HG02798 (cell line): ENCODE data around the gene HOXB9.

Experiments used
- ATAC-seq: cut with Tn5 transposase; IDR thresholded peaks from one replicate; pipeline ENCODE4 v1.9.1; 2021; ENCODE audit warnings: mild to moderate bottlenecking; ENCODE audit not compliant: unreplicated experiment, poor library complexity

HOXB9 gene

DNA sequence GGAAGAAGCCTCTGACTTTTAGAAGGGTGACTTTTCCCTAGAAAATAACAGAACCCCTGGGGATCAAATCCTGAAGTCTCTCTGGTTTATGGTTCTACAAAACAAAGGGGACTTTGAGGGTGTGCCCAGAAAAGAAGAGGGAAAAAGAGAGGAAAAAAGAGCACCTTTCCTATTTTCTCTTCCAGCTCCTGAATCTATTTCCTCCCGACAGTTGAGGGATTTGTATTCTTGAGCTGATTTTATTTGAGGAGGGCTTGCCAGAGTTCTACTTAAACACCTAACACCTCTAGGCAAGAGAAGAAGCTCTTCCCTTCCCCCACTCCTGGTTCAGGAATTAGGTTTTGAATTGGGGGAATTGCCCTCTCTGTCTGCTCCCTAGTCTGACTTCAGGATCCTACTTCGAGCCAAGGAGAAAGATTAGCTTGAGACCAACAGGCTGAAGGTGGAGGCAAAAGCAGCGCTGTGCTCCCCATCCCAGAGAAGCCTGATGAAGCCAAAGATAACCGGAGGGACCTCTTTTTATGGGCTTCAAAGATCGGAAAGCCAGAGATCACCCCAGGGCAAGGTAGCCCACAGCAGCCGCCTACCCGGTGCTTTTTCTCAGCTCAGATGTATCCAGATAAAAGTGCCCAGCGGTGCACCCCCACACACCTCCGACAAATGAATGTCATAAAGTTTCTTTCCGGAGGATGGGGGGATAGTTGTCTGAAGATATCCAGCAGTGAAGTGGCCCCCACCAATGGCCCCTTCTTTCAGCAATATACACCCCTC is 36.9 kb downstream of the HOXB9 start:
- no peak for ATAC-seq

GRCh38 chr17:48588528-48588927 is 37.6 kb downstream of the HOXB9 start:
- no peak for ATAC-seq

DNA sequence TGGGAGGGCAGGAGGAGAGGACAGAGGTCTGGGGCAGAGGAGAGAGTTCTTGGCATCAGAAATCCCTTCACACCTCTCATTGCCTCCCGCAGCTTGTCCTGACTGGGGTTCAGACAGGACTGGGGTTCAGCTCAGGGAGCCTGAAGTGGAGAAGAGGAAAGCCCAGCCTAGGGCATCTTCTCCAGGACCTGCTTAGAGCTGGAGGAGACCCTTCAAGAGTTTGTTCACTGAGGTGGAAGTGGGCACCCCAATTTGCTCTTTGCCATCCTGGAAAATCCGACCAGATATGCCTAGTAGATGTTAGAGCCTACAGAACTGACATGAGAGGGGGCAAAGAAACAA is 38.1 kb downstream of the HOXB9 start:
- no peak for ATAC-seq

DNA sequence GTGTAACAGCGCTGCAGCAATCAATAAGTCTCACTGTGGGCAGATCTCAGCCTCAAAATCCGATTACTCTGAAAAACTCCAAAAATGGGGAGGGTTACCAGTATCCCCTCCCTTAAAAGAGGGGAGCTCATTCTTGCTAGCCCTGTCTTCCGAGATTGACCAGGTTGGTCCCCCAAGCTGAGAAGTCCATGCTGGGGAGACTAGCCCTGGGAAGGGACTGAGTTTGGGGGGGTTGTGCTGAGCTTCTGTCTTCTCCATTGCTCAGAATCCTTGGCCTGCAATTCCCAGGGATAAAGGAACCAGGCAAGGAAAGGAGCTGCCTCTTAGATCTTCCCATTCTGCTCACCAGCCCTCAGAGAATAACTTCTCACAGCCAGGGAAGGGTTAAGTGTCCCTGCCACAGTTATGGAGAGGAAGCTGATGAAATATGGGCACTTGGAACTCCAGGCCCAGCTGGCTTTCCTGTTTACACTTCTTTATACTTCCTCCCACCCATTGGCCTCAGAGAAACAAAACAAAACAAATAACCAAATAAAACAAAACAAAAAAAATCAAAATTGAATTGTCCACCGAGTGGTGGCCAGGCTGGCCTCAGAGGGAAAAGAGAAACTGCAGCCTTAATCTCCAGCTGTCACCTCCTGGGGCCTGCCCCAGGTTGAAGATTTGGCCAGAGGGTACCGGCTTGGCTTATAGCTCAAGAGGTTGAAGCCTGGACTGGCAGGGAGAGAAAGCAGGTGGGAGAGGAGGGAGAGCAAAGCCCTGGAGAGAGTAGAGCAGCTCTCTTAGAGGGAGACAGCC is 38.7 kb downstream of the HOXB9 start:
- ATAC-seq: no peak

DNA sequence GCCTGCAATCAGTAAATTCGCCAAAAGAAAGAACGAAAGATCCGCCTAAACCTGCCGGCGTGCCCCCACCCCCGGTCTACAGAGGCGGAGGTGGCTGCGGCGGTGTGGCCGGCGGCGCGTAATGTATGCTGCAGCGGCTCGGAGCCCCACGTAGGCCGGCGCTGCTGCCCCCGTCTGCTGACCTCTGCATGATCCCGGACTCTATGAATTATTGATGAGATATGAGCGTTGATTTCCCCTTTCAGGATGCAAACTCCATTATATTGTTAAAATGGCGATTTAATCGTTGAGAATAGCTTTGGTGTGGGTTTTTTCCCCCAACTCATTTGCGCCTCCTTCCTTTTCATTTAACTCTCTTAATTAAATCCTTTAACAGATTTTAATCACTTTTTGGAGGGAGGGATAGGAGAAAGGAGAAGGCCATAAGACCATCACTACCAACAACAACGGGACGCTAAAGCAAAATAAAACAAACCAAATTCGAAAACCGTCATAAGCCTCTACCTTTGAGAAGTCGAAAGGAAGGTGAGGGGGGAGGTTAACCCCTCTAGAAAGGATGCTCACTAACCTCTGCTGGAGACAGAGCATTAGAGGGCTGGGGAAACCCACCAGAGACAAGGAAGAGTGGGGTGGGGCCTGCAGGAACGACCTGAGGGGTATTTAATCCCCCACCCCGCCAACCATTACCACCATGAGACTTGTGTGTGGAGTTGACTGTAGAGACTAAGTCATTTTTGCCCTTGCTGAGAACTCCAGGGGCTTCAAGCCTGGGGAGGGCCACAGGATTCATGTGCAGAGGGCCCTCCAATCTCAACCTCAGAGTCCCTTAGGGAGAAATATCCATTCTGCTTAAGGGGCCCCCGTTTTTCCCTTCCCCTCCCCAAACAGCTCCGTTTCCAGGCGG is 39.6 kb downstream of the HOXB9 start:
- ATAC-seq: no peak

DNA sequence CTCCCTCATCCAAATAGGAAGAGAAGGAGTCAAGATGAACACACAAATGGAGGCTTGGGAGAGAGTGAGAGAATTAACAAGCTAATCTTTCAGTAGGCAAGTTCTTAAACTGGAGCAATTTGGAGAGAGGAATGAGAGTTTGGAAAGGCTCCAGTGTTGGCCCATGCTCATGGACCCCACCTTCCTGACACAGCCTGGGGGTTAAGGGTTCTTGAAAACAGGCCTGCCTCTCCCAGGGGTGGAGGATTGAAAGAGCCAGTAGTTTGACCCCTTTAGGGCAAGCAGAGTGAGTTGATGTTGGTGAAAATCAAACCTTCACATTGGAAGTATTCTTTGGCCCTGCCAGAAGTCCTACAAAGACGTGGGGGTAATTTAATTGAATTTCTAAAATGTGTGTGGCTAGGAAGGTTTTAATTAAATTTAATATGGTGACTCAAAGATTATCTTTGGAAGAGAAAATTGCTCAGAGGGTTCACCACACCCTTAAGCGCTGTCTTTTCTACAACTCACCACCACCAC is 41.9 kb downstream of the HOXB9 start:
- ATAC-seq: no peak

DNA sequence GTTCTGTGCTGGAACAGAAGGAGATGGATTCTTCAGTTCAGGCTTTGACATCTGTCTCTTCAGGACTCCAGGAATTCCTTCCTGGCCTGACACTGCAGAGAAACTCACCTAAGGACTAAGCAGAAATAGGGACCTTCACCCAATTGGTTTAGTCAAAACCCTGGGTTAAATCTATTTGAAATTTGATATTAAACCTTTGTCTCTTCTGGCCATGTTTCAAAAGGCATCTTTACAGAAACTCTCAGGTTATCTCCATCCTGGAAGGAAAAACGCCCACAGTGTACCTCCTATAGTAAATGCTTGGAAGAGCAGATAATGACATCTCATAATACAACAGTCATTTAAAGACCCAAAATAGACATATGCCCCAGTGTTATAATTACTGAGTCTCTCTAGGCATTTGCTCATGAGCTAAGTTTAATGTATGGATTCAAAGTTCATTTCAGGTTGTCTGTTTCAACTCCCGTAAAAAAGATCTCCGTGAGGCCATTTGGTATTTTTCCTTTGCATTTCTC is 42.4 kb downstream of the HOXB9 start:
- no peak for ATAC-seq

DNA sequence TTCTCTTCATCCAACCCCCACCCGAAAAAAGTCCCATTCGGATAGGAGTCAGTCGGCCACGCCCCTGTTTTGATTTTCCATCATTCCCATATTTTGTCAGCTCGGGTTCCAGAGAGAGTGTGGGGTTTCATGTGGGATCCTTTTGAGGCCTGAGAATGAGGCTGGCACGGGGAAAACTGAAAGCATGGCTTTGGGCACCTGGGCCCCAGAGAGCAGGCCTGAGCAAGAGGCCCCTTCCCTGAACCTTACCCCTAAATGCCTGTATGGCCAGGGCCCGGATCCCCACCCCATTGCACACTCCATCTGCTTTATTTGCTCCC is 43.4 kb downstream of the HOXB9 start:
- ATAC-seq: no peak

DNA sequence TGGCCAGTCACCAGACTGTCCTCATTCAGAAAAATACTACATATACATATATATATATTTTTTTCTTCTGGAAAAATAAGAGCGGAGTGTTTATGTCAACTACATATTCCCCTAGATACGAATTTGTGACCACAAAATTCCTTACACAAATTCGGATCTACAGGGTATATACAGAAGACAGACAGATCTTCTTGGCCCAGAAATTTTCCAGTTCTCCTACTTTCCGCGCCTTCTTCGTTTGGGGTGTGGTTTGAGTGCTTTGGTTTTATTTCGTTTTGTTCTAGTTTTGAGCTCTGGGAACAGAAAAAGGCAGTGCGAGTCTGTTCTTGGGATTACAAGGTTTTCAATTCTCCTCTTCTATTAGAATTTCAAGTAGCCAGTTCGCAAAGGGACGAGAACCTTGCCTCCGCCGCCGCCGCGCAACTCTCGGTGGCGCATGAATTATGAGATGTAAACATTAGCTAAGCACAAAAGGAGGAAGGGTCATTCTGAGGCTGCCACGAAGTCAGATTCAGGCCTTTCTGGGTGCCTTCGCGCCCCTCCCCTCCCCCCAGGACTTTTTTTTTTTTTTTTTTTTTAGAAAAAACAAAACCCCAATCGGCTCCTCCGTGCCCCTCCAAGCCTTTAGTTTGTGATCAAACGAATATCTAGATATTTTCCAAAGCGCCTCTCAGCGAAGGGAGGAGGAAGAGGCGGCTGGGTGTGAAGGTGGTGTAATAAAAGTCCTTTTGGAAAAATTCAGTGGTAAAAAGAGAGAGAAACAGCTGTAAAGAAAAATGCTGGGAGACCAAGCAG is 46.2 kb downstream of the HOXB9 start:
- ATAC-seq: no peak

- no peak for ATAC-seq
These were observed 46.7 kb downstream of the HOXB9 start for GRCh38 chr17:48579471-48579759.

- peak; percentile 39 for ATAC-seq
These were observed 47.3 kb downstream of the HOXB9 start for GRCh38 chr17:48578616-48579470.

GRCh38 chr17:48577946-48578615 is 48.1 kb downstream of the HOXB9 start, which contains the start of gene HOXB4:
Gene HOXB4 (minus strand): TSS chr17:48578350. CDS start chr17:48578319, 31 bp downstream.
- ATAC-seq: peak; percentile 68

DNA sequence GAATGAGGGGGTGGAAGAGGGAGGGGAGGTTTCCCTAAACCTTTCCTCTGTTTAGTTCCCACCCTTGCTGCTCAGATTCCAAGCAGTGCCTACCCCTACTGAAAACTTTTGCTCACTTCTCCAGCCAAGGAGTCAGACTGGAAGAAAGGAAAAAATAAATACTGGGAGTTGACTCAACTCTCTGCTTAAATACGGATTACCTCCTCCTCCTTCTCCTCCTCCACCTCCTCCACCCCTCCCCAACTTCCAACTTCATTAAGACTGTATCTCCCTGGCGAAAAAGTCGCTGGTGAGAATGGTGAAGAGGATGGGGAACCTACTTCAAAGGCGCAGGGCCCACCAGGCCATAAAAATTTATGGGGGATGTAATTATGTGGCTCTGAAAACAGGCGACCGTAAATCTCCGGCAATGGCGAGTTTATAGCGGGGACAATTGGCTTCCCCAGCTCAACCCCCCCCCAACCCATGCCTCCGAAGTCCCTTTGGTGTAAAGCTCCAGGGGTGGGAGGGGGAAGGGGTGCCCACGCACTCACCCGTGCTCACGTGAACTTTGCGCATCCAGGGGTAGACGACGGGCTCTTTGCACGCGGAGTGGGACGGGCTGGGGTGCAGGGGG is 48.7 kb downstream of the HOXB9 start:
- ATAC-seq: peak; percentile 4

DNA sequence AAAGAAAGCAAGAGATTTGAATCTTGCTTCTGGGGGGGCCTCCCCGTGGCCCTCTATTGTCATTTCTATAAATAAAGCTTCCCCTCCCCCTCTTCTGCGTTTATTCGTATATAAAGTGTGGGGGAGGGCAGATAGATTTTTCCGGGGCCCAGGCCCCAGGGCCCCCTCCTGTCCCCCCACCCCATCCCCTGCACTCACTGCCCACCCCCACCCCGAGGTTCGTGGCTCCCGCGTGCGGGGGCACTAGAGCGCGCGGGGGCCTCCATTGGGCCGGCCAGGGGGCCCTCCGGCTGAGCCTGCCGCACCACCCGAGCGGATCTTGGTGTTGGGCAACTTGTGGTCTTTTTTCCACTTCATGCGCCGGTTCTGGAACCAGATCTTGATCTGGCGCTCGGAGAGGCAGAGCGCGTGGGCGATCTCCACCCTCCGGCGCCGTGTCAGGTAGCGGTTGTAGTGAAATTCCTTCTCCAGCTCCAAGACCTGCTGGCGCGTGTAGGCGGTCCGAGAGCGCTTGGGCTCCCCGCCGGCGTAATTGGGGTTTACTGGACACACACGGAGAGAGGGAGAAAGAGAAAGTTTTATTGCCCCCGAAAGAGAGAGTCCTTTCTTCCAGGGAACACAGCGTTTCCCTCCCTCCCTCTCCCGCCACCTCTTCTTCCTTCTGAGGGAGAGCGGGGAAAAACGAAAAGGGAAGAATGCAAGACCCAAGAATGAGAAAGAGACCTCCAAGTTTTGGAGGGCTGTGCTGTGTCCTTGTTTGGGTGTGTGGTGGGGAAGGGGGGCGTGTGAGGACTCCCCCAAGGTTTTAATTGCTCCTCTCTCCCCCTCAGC is 49.5 kb downstream of the HOXB9 start:
- ATAC-seq: no peak

DNA sequence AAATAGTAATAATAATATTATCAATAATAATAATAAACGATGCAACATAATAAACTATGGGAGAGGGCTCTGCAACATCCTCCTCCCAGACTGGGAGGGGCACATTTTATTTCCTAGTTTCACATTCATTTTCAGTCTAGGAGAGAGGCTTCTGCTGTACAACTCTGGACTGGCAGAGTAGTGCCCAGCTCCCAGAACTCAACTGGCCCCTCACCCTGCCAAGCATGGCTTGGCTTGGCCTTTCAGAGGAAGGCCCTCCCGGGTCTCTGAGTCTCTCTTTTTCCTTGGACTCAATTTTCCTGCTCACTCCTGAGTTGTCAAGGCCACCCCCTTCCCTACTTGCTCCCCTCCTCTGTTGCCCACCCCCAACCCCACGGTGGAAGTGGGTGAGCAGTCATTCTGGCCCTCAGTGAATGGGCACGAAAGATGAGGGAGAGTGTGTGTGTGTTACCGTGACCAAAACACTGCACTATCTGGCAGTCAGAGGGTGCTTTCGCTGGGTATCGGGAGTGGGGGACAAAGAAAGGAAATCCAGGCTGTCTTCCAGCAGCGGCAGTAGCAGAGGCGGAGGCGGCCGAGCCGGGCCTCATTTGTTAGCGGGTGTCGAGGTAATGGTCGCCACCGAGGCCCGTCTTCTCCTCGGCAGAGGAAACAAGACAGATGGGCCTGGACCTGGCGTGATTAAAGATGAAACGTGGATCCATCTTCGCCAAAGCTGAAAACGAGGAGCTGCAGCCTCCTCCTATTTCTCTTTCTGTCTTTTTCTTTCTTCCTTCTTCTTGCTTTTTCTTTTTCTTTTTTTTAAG is 50.3 kb downstream of the HOXB9 start:
- ATAC-seq: no peak

GRCh38 chr17:48575066-48575582 is 51.0 kb downstream of the HOXB9 start:
- no peak for ATAC-seq
